C4-2B (cell line): Measurements from ENCODE around the gene PRKD1.

ENCODE experiments used
- H3K27ac ChIP-seq: fragments of 450-650 bp; 2 replicates; pipeline ENCODE4 v1.5.1; 2017
- CTCF ChIP-seq: fragments of 450-650 bp; conservative IDR thresholded peaks from 2 replicates; pipeline ENCODE4 v1.5.1; 2017; ENCODE audit warnings: mild to moderate bottlenecking
- ZFX ChIP-seq: fragments of 450-650 bp; IDR thresholded peaks from 2 replicates; pipeline ENCODE4 v1.6.1; 2017

PRKD1 gene

GRCh38 chr14:29927376-29928116, at the start of gene PRKD1:
Gene PRKD1, minus strand, starts transcription at chr14:29927847.
- TF ChIP-seq CTCF (peak; percentile 50), ZFX (peak; percentile 59)
- peak within 1 kb of the TSS; percentile 94 for H3K27ac ChIP-seq

GRCh38 chr14:29971101-29971500, 43.5 kb upstream of the PRKD1 start:
- no peak for TF ChIP-seq ZFX
- TF ChIP-seq CTCF = no peak
- no peak overlapping the region; the same call in 1 of the 2 replicates for H3K27ac ChIP-seq

GRCh38 chr14:29955087-29955486, 27.4 kb upstream of the PRKD1 start:
- H3K27ac ChIP-seq = no peak overlapping the region
- no peak for TF ChIP-seq ZFX
- TF ChIP-seq CTCF = no peak

GRCh38 chr14:29953501-29953900, 25.9 kb upstream of the PRKD1 start:
- H3K27ac ChIP-seq = no peak overlapping the region
- TF ChIP-seq ZFX = no peak
- TF ChIP-seq CTCF = no peak

GRCh38 chr14:29944091-29944490, 16.4 kb upstream of the PRKD1 start:
- no peak for TF ChIP-seq ZFX
- TF ChIP-seq CTCF = no peak
- no peak overlapping the region for H3K27ac ChIP-seq

GRCh38 chr14:29941401-29941800, 13.8 kb upstream of the PRKD1 start:
- TF ChIP-seq CTCF = no peak
- no peak for TF ChIP-seq ZFX

GRCh38 chr14:29940482-29940881, 12.8 kb upstream of the PRKD1 start:
- TF ChIP-seq ZFX (no peak), CTCF (no peak)
- H3K27ac ChIP-seq = no peak overlapping the region

More at GRCh38 chr14:29941401-29941800, 13.8 kb upstream of the PRKD1 start:
- no peak overlapping the region for H3K27ac ChIP-seq
